Measurements from ENCODE around the gene PHYKPL.

Gene PHYKPL

GRCh38 chr5:178186427-178186826, 46.2 kb downstream of the PHYKPL start:
- no peak for DNase-seq (ENCODE audit: low read depth)

GRCh38 chr5:178182158-178182876, 50.3 kb downstream of the PHYKPL start:
- no peak for DNase-seq (ENCODE audit: low read depth)

GRCh38 chr5:178180141-178180863, 52.3 kb downstream of the PHYKPL start:
- DNase-seq (ENCODE audit: low read depth), result no peak

GRCh38 chr5:178177569-178177968, 55.0 kb downstream of the PHYKPL start:
- DNase-seq (ENCODE audit: low read depth), result no peak

GRCh38 chr5:178176791-178177190, 55.8 kb downstream of the PHYKPL start:
- no peak for DNase-seq (ENCODE audit: low read depth)

- no peak for DNase-seq (ENCODE audit: low read depth)
Observed at GRCh38 chr5:178174456-178174855, 58.1 kb downstream of the PHYKPL start.

- no peak for DNase-seq (ENCODE audit: low read depth)
Observed at GRCh38 chr5:178170455-178170854, 62.1 kb downstream of the PHYKPL start.

GRCh38 chr5:178165581-178165980, 67.0 kb downstream of the PHYKPL start:
- no peak for DNase-seq (ENCODE audit: low read depth)

GRCh38 chr5:178163772-178164735, 68.5 kb downstream of the PHYKPL start:
- DNase-seq (ENCODE audit: low read depth), result peak; percentile 37

GRCh38 chr5:178162481-178162880, 70.1 kb downstream of the PHYKPL start:
- DNase-seq (ENCODE audit: low read depth), result no peak

- DNase-seq (ENCODE audit: low read depth), result no peak
Observed at GRCh38 chr5:178160176-178160575, 72.4 kb downstream of the PHYKPL start.
